Activated CD8-positive, alpha-beta memory T cell treated with anti-CD3 and anti-CD28 coated beads, Interleukin-2, amount 50 U/mL, for 24 hours (primary cell): Measurements from ENCODE around the gene HAUS8.
"Not testable (repeated sequence)": the region's sequence is repeated elsewhere in the genome, so short reads cannot be mapped to it uniquely, and the experiment has no call there.

Source experiments
- DNase-seq: peaks from one replicate; pipeline ENCODE4 v3.0.0-alpha.2; 2020; ENCODE audit errors: extremely low read depth

Gene HAUS8

GRCh38 chr19:17101686-17102628 lies 26.7 kb upstream of the HAUS8 start:
- DNase-seq: no peak

DNA sequence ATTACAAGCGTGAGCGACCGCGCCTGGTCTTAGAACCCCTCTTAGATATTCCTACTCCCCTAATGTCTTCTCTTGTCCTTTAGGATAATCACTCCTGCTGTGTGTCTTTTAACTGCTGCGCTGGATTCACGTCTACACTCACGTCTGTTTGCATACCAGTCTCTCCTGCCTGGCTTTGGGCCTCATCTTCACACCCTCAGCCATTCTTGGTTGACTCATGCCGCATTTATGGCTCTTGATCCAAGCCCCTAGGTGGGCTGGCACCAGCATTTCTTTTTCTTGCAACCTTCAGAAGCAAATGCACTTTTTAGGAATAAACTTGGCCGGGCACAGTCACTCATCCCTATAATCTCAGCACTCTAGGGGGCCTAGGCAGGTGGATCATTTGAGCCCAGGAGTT lies 23.1 kb upstream of the HAUS8 start:
- no peak for DNase-seq

GRCh38 chr19:17097593-17098126 lies 22.4 kb upstream of the HAUS8 start:
- DNase-seq: no peak

DNA sequence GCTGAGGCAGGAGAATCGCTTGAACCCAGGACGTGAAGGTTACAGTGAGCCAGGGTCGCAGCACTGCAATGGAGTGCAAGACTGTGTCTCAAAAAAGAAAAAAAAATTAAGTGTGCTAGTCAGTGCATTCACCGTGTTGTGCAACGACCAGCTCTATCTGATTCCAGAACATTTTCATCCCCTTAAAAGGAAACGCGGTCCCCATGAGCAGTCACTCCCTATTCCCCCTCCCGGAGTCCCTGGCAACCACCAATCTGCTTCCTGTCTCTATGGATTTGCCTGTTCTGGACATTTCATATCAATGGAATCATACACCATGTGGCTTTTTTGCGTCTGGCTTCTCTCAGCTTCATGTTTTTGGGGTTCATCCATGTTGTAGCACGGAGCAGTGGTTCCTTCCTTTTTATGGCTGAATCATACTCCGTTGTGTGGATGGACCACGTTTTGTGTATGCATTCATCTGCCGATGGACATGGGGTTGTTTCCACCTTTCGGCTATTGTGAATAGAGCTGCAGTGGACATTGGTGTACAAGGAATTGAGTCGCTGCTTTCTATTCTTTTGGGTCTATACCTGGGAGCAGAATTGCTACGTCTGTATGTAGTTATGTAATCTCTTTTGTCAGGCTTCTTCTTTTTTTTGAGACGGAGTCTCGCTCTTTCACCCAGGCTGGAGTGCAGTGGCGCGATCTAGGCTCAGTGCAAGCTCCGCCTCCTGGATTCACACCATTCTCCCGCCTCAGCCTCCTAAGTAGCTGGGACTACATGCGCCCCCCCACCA lies 20.1 kb upstream of the HAUS8 start:
- no peak for DNase-seq

- DNase-seq: not testable (repeated sequence)
These were observed 19.4 kb upstream of the HAUS8 start for GRCh38 chr19:17094694-17095093.

DNA sequence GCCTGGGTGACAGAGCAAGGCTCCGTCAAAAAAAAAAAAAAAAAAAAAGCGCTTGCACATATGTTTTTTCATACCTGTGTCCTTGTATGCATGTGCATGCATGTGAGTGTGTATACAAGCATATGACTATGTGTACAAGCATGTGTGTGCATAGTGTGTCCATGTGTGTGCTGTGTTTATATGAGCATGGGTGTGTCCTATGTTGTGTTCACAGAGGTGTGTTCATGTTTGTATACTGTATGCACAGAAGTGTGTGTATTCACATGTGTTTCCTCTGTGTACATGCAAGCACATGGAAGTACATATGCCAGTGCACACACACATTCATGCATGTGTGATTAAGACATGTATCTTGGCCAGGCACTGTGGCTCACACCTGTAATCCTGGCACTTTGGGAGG lies 17.4 kb upstream of the HAUS8 start:
- no peak for DNase-seq

GRCh38 chr19:17091758-17092333 lies 16.6 kb upstream of the HAUS8 start:
- no peak for DNase-seq

DNA sequence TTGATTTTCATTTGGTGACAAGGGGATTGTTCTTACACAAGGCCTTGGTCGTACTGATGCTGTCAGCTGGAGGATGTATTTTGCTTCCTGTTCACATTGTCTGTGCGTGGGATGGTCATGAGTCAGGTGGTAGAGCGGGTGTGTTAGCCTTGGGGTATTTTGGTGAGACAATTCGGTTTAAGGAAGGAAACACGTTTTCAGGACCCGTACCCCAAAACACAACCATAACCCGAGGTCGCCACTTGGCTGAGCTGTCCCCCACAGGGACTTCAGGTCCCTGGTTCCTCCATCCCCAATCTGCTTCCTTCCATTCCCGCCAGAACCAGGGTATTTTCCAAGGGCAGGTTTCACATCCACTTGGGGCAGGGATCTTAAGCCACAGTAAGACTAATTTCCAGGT lies 15.3 kb upstream of the HAUS8 start:
- no peak for DNase-seq

DNA sequence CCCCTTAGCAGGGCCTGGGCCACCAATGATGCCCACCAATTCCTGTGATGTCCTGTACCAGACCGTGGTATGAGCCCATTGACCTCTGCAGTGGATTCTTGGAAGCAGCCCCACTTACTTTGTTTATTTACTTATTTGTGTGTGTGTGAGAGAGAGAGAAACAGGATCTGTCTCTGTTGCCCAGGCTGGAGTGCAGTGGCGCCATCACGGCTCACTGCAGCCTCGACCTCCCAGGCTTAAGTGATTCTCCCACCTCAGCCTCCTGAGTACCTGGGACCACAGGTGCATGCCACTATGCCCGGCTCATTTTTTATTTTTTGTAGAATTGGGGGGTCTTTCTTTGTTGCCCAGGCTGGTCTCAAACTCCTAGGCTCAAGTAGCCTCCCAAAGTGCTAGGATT lies 13.3 kb upstream of the HAUS8 start:
- DNase-seq: no peak

DNA sequence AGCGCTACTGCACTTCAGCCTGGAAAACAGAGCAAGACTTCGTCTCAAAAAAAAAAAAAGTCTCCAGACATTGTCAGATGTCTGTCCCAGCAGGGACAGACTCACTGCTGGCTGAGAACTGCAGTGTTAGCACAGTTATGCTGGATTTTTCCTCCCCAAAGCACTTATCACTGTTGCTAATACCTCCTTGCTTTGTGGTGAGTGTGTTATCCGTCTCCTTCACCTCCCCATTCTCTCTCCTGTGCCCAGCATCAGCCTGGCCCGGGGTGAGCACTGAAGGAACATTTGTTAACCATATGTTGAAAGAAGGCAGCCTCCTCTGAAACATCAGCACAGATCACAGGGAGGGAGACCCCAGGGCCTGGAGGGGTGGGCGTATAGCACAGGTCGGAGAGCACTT lies 11.6 kb upstream of the HAUS8 start:
- DNase-seq: no peak

DNA sequence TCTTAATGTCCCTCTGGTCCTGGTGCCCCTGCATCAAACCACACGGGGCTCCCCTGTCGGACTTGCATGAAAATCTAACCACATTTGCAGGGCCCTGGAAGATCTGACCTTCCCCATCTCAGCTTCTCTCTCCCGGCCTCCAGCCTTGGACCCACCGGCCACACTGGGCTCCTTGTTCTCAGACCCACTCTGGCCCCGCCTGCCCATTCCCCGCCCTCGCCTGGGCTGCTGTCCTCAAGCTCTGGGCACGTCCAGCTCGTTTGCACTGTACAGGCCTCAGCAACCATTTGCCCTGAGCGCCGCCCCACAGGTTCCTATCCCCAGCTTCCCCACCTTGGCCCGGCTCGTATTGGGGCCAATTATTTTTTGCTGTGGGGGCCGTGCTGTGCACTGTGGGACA lies 10.9 kb upstream of the HAUS8 start:
- DNase-seq: no peak

- DNase-seq: no peak
These were observed 6.7 kb upstream of the HAUS8 start for GRCh38 chr19:17081672-17082630.

GRCh38 chr19:17080440-17080801 lies 5.2 kb upstream of the HAUS8 start:
- DNase-seq: no peak

DNA sequence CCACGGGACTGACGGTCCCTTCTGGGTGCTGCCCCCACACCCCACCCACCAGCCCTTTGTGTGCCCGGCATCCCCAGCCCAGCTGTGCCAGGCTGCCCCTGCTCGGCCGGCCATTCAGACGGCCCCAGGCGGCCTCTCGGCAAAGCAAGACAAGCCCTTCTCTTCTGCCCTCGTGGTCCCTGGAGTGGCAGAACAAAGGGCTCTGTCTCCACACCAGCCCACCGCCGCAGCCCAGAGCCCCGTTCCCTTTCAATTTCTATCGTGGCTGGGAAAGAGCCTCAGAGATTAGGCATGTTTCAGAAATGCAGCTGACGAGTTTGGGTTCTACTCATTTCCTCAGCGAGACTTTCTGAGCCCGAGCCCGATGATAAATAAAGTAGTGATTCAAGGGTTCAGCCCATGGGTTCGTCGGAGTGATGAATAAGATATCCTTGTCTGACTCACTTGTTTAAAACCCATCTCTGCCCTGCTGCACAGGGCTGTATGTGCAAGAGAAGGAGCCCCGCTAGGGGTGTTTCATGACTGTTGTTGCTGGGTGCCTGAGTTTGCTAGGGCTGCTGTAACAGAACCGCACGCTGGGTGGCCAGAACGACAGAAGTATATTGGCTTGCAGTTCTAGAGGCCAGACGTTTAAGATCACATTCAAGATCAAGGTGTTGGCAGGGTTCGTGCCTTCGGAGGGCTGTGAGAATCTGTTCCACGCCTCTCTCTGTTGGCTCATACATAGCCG lies 4.6 kb upstream of the HAUS8 start:
- DNase-seq: peak; percentile 56

- DNase-seq: no peak
These were observed 3.9 kb upstream of the HAUS8 start for GRCh38 chr19:17078920-17079709.

DNA sequence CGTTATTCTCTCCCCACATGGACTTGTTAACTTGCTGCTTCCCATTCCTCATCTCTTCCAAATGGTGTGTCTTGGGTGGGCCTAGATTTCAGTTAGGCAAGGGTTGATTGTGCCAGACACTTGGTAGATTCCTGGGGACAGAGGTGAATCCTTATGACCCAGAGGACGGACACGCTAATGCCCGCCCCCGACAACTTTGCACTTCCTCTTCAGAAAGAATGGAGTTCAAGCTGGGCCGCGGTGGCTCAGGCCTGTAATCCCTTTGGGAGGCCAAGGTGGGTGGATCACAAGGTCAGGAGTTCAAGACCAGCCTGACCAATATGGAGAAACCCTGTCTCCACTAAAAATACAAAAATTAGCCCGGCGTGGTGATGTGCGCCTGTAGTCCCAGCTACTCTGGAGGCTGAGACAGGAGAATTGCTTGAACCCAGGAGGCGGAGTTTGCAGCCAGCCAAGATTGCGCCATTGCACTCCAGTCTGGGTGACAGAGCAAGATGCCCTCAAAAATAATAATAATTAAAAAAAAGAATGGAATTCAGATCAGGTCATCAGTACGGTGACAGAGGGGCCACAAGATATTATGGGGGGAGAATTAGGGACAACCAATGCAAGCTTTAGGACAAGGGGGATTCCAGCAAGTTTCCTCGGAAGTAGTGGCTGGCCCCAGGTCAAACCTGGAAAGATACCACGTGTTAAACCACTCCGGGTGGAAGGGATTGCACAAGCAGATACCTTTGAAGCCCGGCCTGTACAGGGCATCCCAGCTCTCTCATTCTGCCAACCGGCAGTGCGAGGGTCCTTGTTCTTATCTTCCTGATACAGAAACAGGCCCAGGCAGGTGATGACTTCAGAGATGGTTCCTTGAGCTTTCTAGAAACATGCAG lies 3.0 kb upstream of the HAUS8 start:
- no peak for DNase-seq

- no peak for DNase-seq
These were observed 2.3 kb upstream of the HAUS8 start for GRCh38 chr19:17077447-17078028.

- no peak for DNase-seq
These were observed 1.3 kb upstream of the HAUS8 start for GRCh38 chr19:17076543-17076991.
